ENCODE results near the gene EVA1C.
A peak's percentile ranks its signal among the peaks of the same experiment; 100 is the strongest.
"Not testable (repeated sequence)": the region's sequence is repeated elsewhere in the genome, so short reads cannot be mapped to it uniquely, and the experiment has no call there.

The EVA1C gene

GRCh38 chr21:32412162-32413014, at the start of gene EVA1C:
Gene EVA1C, plus strand, starts transcription at chr21:32412706. Its CDS starts 148 bp downstream, at chr21:32412854.
- peak; percentile 80 for DNase-seq (ENCODE audit: low read depth)

GRCh38 chr21:32364387-32364786, 48.1 kb upstream of the EVA1C start:
- DNase-seq (ENCODE audit: low read depth), result no peak

GRCh38 chr21:32364796-32365195, 47.7 kb upstream of the EVA1C start:
- no peak for DNase-seq (ENCODE audit: low read depth)

- no peak for DNase-seq (ENCODE audit: low read depth)
Observed at GRCh38 chr21:32366191-32366590, 46.3 kb upstream of the EVA1C start.

GRCh38 chr21:32367158-32367557, 45.3 kb upstream of the EVA1C start:
- no peak for DNase-seq (ENCODE audit: low read depth)

GRCh38 chr21:32368386-32368785, 44.1 kb upstream of the EVA1C start:
- no peak for DNase-seq (ENCODE audit: low read depth)

- not testable (repeated sequence) for DNase-seq (ENCODE audit: low read depth)
Observed at GRCh38 chr21:32368961-32369360, 43.5 kb upstream of the EVA1C start.

- DNase-seq (ENCODE audit: low read depth), result no peak
Observed at GRCh38 chr21:32370998-32371766, 41.3 kb upstream of the EVA1C start.

GRCh38 chr21:32371913-32372314, 40.6 kb upstream of the EVA1C start:
- no peak for DNase-seq (ENCODE audit: low read depth)

GRCh38 chr21:32372755-32373154, 39.8 kb upstream of the EVA1C start:
- no peak for DNase-seq (ENCODE audit: low read depth)

GRCh38 chr21:32377506-32377905, 35.0 kb upstream of the EVA1C start:
- no peak for DNase-seq (ENCODE audit: low read depth)

- no peak for DNase-seq (ENCODE audit: low read depth)
Observed at GRCh38 chr21:32377991-32378390, 34.5 kb upstream of the EVA1C start.

GRCh38 chr21:32378956-32379355, 33.5 kb upstream of the EVA1C start:
- DNase-seq (ENCODE audit: low read depth), result no peak

GRCh38 chr21:32380940-32381339, 31.6 kb upstream of the EVA1C start:
- DNase-seq (ENCODE audit: low read depth), result no peak

GRCh38 chr21:32381571-32381970, 30.9 kb upstream of the EVA1C start:
- DNase-seq (ENCODE audit: low read depth), result no peak

GRCh38 chr21:32382108-32382644, 30.3 kb upstream of the EVA1C start:
- DNase-seq (ENCODE audit: low read depth), result no peak

- no peak for DNase-seq (ENCODE audit: low read depth)
Observed at GRCh38 chr21:32383812-32384211, 28.7 kb upstream of the EVA1C start.

- DNase-seq (ENCODE audit: low read depth), result no peak
Observed at GRCh38 chr21:32386195-32386870, 26.2 kb upstream of the EVA1C start.

- DNase-seq (ENCODE audit: low read depth), result no peak
Observed at GRCh38 chr21:32387151-32387550, 25.4 kb upstream of the EVA1C start.

GRCh38 chr21:32388306-32388705, 24.2 kb upstream of the EVA1C start:
- no peak for DNase-seq (ENCODE audit: low read depth)

- DNase-seq (ENCODE audit: low read depth), result no peak
Observed at GRCh38 chr21:32389337-32390015, 23.0 kb upstream of the EVA1C start.

All from stimulated activated CD4-positive, alpha-beta T cell treated with anti-CD3 and anti-CD28 coated beads, Interleukin-2, amount 100 ng/mL, for 4 hours (primary cell).